Stimulated activated naive CD4-positive, alpha-beta T cell treated with Interleukin-2 at 50 U/mL for 16 hours (primary cell): Measurements from ENCODE around the gene ACTN3.
"Not testable (repeated sequence)": the region's sequence is repeated elsewhere in the genome, so short reads cannot be mapped to it uniquely, and the experiment has no call there.

Experiments
- DNase-seq: peaks from one replicate; lab custom pipeline; 2025; lab: John Stamatoyannopoulos, UW

Gene ACTN3

GRCh38 chr11:66566221-66566620 is 19.5 kb downstream of the ACTN3 start:
- no peak for DNase-seq

- DNase-seq, result no peak
Measured at GRCh38 chr11:66567787-66568123, 21.1 kb downstream of the ACTN3 start.

GRCh38 chr11:66568124-66568916 is 21.6 kb downstream of the ACTN3 start, which contains the start of gene CTSF:
Gene CTSF (minus strand): TSS chr11:66568606. CDS start chr11:66568486, 120 bp downstream.
- peak; percentile 62 for DNase-seq

- DNase-seq, result no peak
Measured at GRCh38 chr11:66569076-66569475, 22.4 kb downstream of the ACTN3 start.

- no peak for DNase-seq
Measured at GRCh38 chr11:66570079-66570849, 23.6 kb downstream of the ACTN3 start.

GRCh38 chr11:66570850-66571180 is 24.1 kb downstream of the ACTN3 start:
- DNase-seq, result no peak

- peak; percentile 74 for DNase-seq
Measured at GRCh38 chr11:66579017-66579606, 32.4 kb downstream of the ACTN3 start.

GRCh38 chr11:66580803-66581202 is 34.1 kb downstream of the ACTN3 start:
- DNase-seq, result peak; percentile 1

GRCh38 chr11:66581261-66581660 is 34.6 kb downstream of the ACTN3 start:
- no peak for DNase-seq

- DNase-seq, result not testable (repeated sequence)
Measured at GRCh38 chr11:66582565-66583147, 36.0 kb downstream of the ACTN3 start.

- not testable (repeated sequence) for DNase-seq
Measured at GRCh38 chr11:66585447-66585846, 38.7 kb downstream of the ACTN3 start.

- no peak for DNase-seq
Measured at GRCh38 chr11:66586136-66586535, 39.4 kb downstream of the ACTN3 start.

GRCh38 chr11:66589315-66589714 is 42.6 kb downstream of the ACTN3 start:
- DNase-seq, result not testable (repeated sequence)

GRCh38 chr11:66589996-66590675 is 43.4 kb downstream of the ACTN3 start:
- no peak for DNase-seq

- DNase-seq, result no peak
Measured at GRCh38 chr11:66591175-66591574, 44.5 kb downstream of the ACTN3 start.

GRCh38 chr11:66592457-66593302 is 46.0 kb downstream of the ACTN3 start, which contains the start of the genes CCDC87 and CCS:
Gene CCDC87 (minus strand): TSS chr11:66593063. CDS start chr11:66593015, 48 bp downstream.
Gene CCS (plus strand): TSS chr11:66593185. CDS start chr11:66593262, 77 bp downstream.
- DNase-seq, result peak; percentile 97

- DNase-seq, result no peak
Measured at GRCh38 chr11:66593303-66593635, 46.6 kb downstream of the ACTN3 start.

- DNase-seq, result no peak
Measured at GRCh38 chr11:66593650-66594049, 46.9 kb downstream of the ACTN3 start.

GRCh38 chr11:66595245-66595904 is 48.7 kb downstream of the ACTN3 start:
- no peak for DNase-seq

- no peak for DNase-seq
Measured at GRCh38 chr11:66598993-66599392, 52.3 kb downstream of the ACTN3 start.
